Measurements from ENCODE around the gene UBR4.

DNA sequence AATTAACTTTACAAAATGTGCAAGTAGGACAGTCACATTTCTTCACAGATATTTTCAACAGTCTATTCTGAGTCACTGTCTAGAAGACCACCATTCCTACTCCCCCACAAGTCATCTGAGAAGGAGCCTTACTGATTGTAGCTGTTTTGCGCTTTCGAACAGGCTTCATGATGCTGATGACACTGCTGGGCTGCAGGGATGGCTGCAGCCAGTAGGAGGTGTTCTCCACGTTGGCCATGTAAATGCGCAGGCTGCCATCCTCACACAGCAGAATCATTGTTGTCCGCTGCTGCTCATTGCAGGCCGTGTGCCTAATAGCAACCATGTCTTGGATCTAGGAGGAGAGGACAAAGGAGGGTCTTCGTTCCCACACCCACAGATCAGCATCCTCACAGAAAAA, 56.9 kb downstream of the UBR4 start:
- TF ChIP-seq SP1 (IDR thresholded peaks at IDR 0.05; ENCODE audit: low read depth, low read length) (no peak), JUND (IDR thresholded peaks at IDR 0.05; ENCODE audit: low read length) (no peak), PHF8 (conservative IDR thresholded peaks at IDR 0.05; ENCODE audit: low read depth, low read length) (no peak)
